ENCODE measurements around the gene RAB44.
A peak's percentile ranks its signal among the peaks of the same experiment; 100 is the strongest.

Gene RAB44

DNA sequence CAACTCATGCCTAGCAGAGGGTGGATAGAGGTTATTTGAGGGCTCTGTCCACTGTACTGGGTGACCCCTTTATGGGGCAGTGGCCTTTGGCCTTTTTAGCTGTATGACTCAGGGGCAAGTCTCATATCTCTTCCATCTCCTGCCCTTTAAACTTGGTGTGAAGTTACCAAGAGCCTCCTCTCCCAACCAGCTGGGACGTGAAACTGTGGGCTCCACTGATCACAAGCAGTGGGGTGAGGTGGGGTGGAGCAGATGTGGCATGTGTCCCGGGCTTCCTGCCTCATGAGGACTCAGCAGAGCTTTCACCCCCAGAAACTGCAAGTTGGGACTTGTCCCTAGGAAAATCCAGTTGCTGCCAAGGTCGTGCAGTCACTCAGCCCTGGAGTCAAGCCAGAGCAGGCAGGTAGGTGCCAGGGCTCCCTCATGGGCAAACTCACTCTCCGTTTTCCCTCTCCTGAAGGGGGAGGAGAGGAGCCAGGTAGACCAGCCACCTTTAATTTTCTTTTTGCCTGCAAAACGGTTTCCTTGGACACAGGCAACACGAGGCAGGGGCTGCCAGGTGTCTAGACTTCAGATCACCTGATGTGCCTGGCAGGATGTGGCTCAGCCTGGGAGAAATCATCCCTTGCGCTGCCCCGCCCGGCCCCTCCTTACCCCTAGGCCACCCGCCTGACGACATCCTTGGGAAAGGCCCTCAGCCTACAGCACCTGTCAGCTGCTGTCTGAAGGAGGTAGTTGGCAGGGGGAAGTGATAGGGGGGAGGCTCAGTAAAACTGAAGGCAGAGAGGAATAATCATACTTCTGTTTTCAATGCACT, 15.1 kb upstream of the RAB44 start:
- H3K27ac ChIP-seq, result peak overlapping the region; percentile 99
- CTCF ChIA-PET, result interaction anchor here (0.5 to 1.7 kb wide), 7 partner anchors 42 to 972 kb away, joined by 3 to 9 read pairs (median 3); no protein-coding TSS in a partner anchor
- POLR2A ChIA-PET (ENCODE audit: low non-redundant PET), result interaction anchor here (0.6 kb wide), 1 partner anchor 487 kb away, joined by 5 read pairs; the partner anchor contains the start of gene PIM1
- TF ChIP-seq, protein P1, sequence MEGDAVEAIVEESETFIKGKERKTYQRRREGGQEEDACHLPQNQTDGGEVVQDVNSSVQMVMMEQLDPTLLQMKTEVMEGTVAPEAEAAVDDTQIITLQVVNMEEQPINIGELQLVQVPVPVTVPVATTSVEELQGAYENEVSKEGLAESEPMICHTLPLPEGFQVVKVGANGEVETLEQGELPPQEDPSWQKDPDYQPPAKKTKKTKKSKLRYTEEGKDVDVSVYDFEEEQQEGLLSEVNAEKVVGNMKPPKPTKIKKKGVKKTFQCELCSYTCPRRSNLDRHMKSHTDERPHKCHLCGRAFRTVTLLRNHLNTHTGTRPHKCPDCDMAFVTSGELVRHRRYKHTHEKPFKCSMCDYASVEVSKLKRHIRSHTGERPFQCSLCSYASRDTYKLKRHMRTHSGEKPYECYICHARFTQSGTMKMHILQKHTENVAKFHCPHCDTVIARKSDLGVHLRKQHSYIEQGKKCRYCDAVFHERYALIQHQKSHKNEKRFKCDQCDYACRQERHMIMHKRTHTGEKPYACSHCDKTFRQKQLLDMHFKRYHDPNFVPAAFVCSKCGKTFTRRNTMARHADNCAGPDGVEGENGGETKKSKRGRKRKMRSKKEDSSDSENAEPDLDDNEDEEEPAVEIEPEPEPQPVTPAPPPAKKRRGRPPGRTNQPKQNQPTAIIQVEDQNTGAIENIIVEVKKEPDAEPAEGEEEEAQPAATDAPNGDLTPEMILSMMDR (conservative IDR thresholded peaks at IDR 0.05; ENCODE audit: low read depth), result no peak
- DNase-seq (ENCODE audit: low spot score), result peak; percentile 83

DNA sequence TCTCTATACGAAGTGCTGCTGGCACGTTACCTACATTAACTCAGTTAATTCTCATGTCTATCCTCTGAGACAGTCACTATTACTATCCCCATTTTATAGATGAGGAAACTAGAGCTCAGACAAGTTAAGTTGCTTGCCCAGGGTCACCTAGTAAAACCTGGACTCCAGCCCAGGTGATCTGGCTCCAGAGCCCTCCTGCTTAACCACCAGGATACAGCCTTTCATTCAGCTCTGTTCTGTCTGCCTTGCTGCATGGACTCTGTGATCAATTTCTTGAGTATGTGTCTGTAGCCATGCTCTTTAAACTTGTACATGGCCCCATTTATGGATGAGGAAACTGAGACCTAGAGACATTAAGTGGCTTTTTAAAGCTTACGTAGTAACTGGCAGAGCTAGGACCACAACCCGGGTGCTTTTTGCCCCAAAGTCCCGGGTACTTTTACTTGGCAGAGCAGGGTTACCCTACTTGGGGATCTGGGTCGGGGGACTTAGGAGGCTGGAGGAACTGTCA, 14.4 kb upstream of the RAB44 start:
- ChIA-PET CTCF (interaction anchor here (0.5 to 1.7 kb wide), 5 partner anchors 41 to 973 kb away, joined by 3 to 9 read pairs (median 6); no protein-coding TSS in a partner anchor), POLR2A (ENCODE audit: low non-redundant PET) (no interaction called here)
- peak overlapping the region; percentile 99 for H3K27ac ChIP-seq
- no peak for DNase-seq (ENCODE audit: low spot score)
- TF ChIP-seq, protein P1 (conservative IDR thresholded peaks at IDR 0.05; ENCODE audit: low read depth), result no peak

DNA sequence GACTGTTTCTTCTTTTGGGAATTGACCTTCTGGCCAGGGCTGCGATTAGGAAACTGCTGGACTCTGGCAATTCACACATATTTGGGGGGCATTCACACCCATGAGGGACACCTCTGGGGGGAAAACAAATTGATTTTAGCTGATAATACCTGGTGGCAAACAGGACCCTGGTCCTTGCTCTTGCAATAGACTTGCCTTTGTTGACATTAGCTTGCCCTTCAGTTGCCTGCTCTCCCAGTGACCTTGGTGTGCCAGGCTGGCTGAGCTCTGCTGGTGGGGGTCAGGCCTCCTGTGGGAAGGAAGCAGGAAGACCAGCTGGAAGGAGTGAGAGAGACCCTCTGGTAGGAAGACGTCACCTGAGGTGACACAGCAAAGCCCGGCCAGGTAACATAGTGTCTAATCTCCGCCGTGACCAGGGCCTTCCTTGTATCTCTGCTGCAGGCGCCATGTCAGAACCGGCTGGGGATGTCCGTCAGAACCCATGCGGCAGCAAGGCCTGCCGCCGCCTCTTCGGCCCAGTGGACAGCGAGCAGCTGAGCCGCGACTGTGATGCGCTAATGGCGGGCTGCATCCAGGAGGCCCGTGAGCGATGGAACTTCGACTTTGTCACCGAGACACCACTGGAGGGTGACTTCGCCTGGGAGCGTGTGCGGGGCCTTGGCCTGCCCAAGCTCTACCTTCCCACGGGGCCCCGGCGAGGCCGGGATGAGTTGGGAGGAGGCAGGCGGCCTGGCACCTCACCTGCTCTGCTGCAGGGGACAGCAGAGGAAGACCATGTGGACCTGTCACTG, 13.8 kb upstream of the RAB44 start:
- CTCF ChIA-PET, result interaction anchor here (0.5 to 2.1 kb wide), 4 partner anchors 41 to 75 kb away, joined by 4 to 9 read pairs (median 6); no protein-coding TSS in a partner anchor
- DNase-seq (ENCODE audit: low spot score), result no peak
- POLR2A ChIA-PET (ENCODE audit: low non-redundant PET), result no interaction called here
- H3K27ac ChIP-seq, result peak overlapping the region; percentile 99
- TF ChIP-seq, protein P1 (conservative IDR thresholded peaks at IDR 0.05; ENCODE audit: low read depth), result no peak

DNA sequence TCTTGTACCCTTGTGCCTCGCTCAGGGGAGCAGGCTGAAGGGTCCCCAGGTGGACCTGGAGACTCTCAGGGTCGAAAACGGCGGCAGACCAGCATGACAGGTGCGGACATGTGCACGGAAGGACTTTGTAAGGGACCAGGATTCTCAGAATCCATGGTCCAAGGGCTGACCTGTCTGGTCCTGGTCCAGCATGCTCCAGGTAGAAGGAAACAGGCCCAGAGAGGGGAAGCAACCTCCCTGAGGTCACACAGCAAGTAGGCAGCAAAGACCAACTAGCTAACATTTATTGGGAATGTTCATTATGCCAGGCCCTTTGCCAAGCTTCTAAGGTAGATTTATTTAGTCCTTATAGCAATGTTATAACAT, 13.2 kb upstream of the RAB44 start:
- peak overlapping the region; percentile 99 for H3K27ac ChIP-seq
- POLR2A ChIA-PET (ENCODE audit: low non-redundant PET), result no interaction called here
- DNase-seq (ENCODE audit: low spot score), result no peak
- CTCF ChIA-PET, result interaction anchor here (0.7 to 2.1 kb wide), 2 partner anchors 40 to 75 kb away, joined by 4 to 9 read pairs; no protein-coding TSS in a partner anchor
- TF ChIP-seq, protein P1 (conservative IDR thresholded peaks at IDR 0.05; ENCODE audit: low read depth), result no peak

DNA sequence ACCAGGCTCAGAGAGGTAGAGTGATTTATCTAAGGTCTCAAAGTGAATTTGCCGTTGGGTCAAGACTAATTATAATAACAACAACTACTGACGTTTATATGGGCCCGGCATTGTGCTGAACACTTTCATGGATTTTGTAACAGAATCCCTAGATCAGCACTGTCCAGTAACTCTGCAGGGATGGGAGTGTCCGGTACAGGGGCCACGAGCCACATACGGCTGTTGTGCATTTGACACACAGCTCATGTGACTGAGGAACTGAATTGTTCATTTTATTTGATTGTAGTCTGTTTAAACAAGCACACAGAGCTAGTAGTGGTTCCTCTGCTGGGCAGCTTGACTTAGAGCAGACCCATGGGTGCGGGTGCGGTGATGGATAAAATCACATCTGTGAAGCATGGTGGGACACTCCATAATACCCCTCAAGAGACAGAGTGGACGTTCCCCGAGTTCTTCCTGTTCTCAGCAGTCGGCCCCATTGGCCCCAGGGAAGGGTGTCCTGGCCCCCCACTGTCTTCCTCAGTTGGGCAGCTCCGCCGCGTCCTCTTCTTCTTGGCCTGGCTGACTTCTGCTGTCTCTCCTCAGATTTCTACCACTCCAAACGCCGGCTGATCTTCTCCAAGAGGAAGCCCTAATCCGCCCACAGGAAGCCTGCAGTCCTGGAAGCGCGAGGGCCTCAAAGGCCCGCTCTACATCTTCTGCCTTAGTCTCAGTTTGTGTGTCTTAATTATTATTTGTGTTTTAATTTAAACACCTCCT, 12.3 kb upstream of the RAB44 start:
- H3K27ac ChIP-seq, result peak overlapping the region; percentile 99
- no peak for DNase-seq (ENCODE audit: low spot score)
- ChIA-PET POLR2A (ENCODE audit: low non-redundant PET) (interaction anchor here (0.6 kb wide), 2 partner anchors 139 to 271 kb away, joined by 3 read pairs; no protein-coding TSS in a partner anchor), CTCF (interaction anchor here (2.1 kb wide), 1 partner anchor 74 kb away, joined by 9 read pairs; no protein-coding TSS in a partner anchor)
- TF ChIP-seq, protein P1 (conservative IDR thresholded peaks at IDR 0.05; ENCODE audit: low read depth), result no peak
